A549 (cell line): ENCODE data around the gene PPP4C.

Experiments used
- CTCF ChIP-seq: fragments of >200 bp; sonication (Bioruptor Twin); formaldehyde crosslinking; IDR thresholded peaks from 3 replicates; pipeline ENCODE4 v1.5.1; 2016
- ELK1 ChIP-seq: fragments of 150-350 bp; IDR thresholded peaks from 2 replicates; pipeline ENCODE4 v1.6.1; 2014; ENCODE audit warnings: low read depth, mild to moderate bottlenecking, low read length
- EP300 ChIP-seq, 2 experiments: fragments of >200 bp; sonication (Bioruptor Twin); formaldehyde crosslinking; IDR thresholded peaks; 2 replicates in 1 of 2; 3 replicates in 1 of 2; pipeline ENCODE4 v1.6.1; 2016 to 2017
- JUNB ChIP-seq: fragments of >200 bp; sonication (Bioruptor Twin); formaldehyde crosslinking; IDR thresholded peaks from 2 replicates; pipeline ENCODE4 v1.6.1; 2016
- MAX ChIP-seq: IDR thresholded peaks from 2 replicates; pipeline ENCODE4 v1.6.1; 2012
- MYC ChIP-seq: IDR thresholded peaks from 2 replicates; pipeline ENCODE4 v1.6.1; 2012; ENCODE audit warnings: mild to moderate bottlenecking, inconsistent platforms, low read length, improper control_type of control experiment, borderline replicate concordance
- POLR2A ChIP-seq: IDR thresholded peaks from 2 replicates; pipeline ENCODE4 v1.6.1; 2012; ENCODE audit warnings: mild to moderate bottlenecking, low read length

GRCh38 chr16:30060836-30061554, 14.8 kb upstream of the PPP4C start:
- no peak for TF ChIP-seq POLR2A
- TF ChIP-seq CTCF, result no peak
- TF ChIP-seq JUNB, result no peak
- no peak for TF ChIP-seq EP300 (IDR thresholded peaks at IDR 0.05)
- no peak for TF ChIP-seq ELK1
- TF ChIP-seq MAX, result no peak
- TF ChIP-seq MYC, result no peak
